ENCODE results near the gene RNF146. TPM values are rescaled to one million over a fixed set of nuclear protein-coding genes. Genes with fewer than 3 reads are reported as not detected.

RNF146 gene
- total and polyA plus RNA-seq, 9 of the 15 experiments (the other 6 are each of a cell fraction or from before 2014, with no cell fraction given), result 8.4 to 30.5 (median 17.5) TPM

- TF ChIP-seq ZNF830 (CRISPR knock-in tag; IDR thresholded peaks at IDR 0.05) (no peak), ZNF184 (CRISPR knock-in tag; IDR thresholded peaks at IDR 0.05) (no peak), TBP (optimal IDR thresholded peaks at IDR 0.05; ENCODE audit: low read depth, low read length) (peak; percentile 68), NFXL1 (CRISPR knock-in tag; IDR thresholded peaks at IDR 0.05) (no peak), CBFB (CRISPR knock-in tag; IDR thresholded peaks at IDR 0.05) (no peak), ZFX (CRISPR knock-in tag; IDR thresholded peaks at IDR 0.05) (no peak), ZNF609 (CRISPR knock-in tag; IDR thresholded peaks at IDR 0.05; ENCODE audit: borderline replicate concordance) (no peak), ZNF197 (CRISPR knock-in tag; IDR thresholded peaks at IDR 0.05; ENCODE audit: low read depth) (no peak), EGR1 (conservative IDR thresholded peaks at IDR 0.05) (no peak), SAFB2 (IDR thresholded peaks at IDR 0.05; ENCODE audit: borderline replicate concordance, low read depth, low read length, severe bottlenecking) (no peak), MTA2 (IDR thresholded peaks at IDR 0.05; ENCODE audit: low read depth) (no peak), COPS2 (conservative IDR thresholded peaks at IDR 0.05) (no peak), ARID3A (IDR thresholded peaks at IDR 0.05; ENCODE audit: borderline replicate concordance, low read depth, low read length) (no peak), ZNF444 (CRISPR knock-in tag; IDR thresholded peaks at IDR 0.05) (no peak), ZSCAN29 (IDR thresholded peaks at IDR 0.05) (no peak; the same call in 1 of the 2 replicates), MITF (IDR thresholded peaks at IDR 0.05) (no peak; the same call in 1 of the 2 replicates), ZNF134 (CRISPR knock-in tag; conservative IDR thresholded peaks at IDR 0.05) (no peak), PRMT5 (CRISPR knock-in tag; IDR thresholded peaks at IDR 0.05) (no peak), FOXK1 (CRISPR knock-in tag; IDR thresholded peaks at IDR 0.05; ENCODE audit: borderline replicate concordance) (no peak)
- TF ChIP-seq, protein P1, sequence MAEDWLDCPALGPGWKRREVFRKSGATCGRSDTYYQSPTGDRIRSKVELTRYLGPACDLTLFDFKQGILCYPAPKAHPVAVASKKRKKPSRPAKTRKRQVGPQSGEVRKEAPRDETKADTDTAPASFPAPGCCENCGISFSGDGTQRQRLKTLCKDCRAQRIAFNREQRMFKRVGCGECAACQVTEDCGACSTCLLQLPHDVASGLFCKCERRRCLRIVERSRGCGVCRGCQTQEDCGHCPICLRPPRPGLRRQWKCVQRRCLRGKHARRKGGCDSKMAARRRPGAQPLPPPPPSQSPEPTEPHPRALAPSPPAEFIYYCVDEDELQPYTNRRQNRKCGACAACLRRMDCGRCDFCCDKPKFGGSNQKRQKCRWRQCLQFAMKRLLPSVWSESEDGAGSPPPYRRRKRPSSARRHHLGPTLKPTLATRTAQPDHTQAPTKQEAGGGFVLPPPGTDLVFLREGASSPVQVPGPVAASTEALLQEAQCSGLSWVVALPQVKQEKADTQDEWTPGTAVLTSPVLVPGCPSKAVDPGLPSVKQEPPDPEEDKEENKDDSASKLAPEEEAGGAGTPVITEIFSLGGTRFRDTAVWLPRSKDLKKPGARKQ (CRISPR knock-in tag; IDR thresholded peaks at IDR 0.05), result no peak
These were observed at the start of gene RNF146 (continued) for GRCh38 chr6:127266178-127266891.
